HCT116 (cell line): Measurements from ENCODE around the gene MAST4.

ENCODE experiments used
- EGR1 ChIP-seq: IDR thresholded peaks from 2 replicates; pipeline ENCODE4 v1.6.1; 2012; ENCODE audit warnings: low read depth
- EZH2 ChIP-seq: fragments of 200-600 bp; sonication (generic); IDR thresholded peaks from 2 replicates; pipeline ENCODE4 v1.6.1; 2017; ENCODE audit warnings: antibody characterized with exemption, mixed run types
- EZH2phosphoT487 ChIP-seq: fragments of 200-600 bp; IDR thresholded peaks from 2 replicates; pipeline ENCODE4 v1.6.1; 2018; ENCODE audit warnings: antibody characterized with exemption, borderline replicate concordance
- POLR2A ChIP-seq: IDR thresholded peaks from 2 replicates; pipeline ENCODE4 v1.7.0; 2011; ENCODE audit warnings: borderline replicate concordance; ENCODE audit not compliant: insufficient read depth, insufficient read length; ENCODE audit errors: extremely low read depth
- POLR2AphosphoS5 ChIP-seq: IDR thresholded peaks from 2 replicates; pipeline ENCODE4 v1.6.1; 2011; ENCODE audit warnings: mild to moderate bottlenecking, low read depth, low read length, moderate library complexity
- TF ChIP-seq, protein P1 (sequence below), 3 experiments: fragments of 200-600 bp in 1 of 3; sonication (generic) in 1 of 3; IDR thresholded peaks in 2 of 3; conservative IDR thresholded peaks in 1 of 3; 2 replicates each; pipeline ENCODE4 v1.5.1; 2012 to 2017; ENCODE audit warnings: low read depth in 2 of 3, low read length in 2 of 3, antibody characterized with exemption in 1 of 3, borderline replicate concordance in 1 of 3, control low read depth in 1 of 3, mild to moderate bottlenecking in 1 of 3, mixed read lengths in 1 of 3, mixed run types in 1 of 3, moderate library complexity in 1 of 3; ENCODE audit not compliant: insufficient read depth in 1 of 3

DNA sequence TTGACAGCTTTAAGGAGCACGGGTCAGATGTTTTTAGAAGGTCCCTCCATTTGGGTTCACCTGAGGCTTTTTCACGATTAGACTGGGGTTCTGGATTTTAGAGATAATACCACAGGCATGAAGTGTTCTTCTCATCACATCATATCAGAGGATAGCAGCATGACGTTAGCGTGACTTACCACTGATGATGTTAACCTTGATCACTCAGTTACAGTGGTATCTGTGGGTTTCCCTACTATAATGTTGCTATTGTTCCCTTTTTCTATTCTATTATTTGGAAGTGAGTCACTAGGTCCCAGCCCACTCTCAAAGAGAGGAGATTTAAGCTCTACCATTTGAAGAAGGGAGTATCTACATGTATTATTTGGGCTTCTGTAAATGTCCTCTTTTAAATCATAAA, 300.0 kb downstream of the MAST4 start:
- TF ChIP-seq, protein P1, sequence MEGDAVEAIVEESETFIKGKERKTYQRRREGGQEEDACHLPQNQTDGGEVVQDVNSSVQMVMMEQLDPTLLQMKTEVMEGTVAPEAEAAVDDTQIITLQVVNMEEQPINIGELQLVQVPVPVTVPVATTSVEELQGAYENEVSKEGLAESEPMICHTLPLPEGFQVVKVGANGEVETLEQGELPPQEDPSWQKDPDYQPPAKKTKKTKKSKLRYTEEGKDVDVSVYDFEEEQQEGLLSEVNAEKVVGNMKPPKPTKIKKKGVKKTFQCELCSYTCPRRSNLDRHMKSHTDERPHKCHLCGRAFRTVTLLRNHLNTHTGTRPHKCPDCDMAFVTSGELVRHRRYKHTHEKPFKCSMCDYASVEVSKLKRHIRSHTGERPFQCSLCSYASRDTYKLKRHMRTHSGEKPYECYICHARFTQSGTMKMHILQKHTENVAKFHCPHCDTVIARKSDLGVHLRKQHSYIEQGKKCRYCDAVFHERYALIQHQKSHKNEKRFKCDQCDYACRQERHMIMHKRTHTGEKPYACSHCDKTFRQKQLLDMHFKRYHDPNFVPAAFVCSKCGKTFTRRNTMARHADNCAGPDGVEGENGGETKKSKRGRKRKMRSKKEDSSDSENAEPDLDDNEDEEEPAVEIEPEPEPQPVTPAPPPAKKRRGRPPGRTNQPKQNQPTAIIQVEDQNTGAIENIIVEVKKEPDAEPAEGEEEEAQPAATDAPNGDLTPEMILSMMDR (IDR thresholded peaks at IDR 0.05 in 2 of 3, conservative IDR thresholded peaks at IDR 0.05 in 1 of 3; ENCODE audit: borderline replicate concordance in 1 of 3, insufficient read depth in 1 of 3, low read depth in 2 of 3, low read length in 2 of 3) = no peak
- no peak for TF ChIP-seq POLR2A
- TF ChIP-seq EZH2 = no peak
- no peak for TF ChIP-seq EZH2phosphoT487
- no peak for TF ChIP-seq POLR2AphosphoS5
- no peak for TF ChIP-seq EGR1
